Trophoblast cell (in vitro differentiated cells and primary cell): ENCODE measurements around the gene CD48.

Source experiments
- DNase-seq, 2 donors: peaks; one replicate each; pipeline ENCODE4 v3.0.0-alpha.2; 2016
- H2AFZ ChIP-seq: 2 replicates; pipeline ENCODE4 v1.6.1; 2013; ENCODE audit warnings: low read length, moderate library complexity, mild to moderate bottlenecking; ENCODE audit not compliant: insufficient read depth, poor library complexity
- H2AK5ac ChIP-seq: 2 replicates; pipeline ENCODE4 v1.6.1; 2013; ENCODE audit warnings: mild to moderate bottlenecking, low read length
- H2BK120ac ChIP-seq: 2 replicates; pipeline ENCODE4 v1.6.1; 2013; ENCODE audit warnings: low read length, mild to moderate bottlenecking, moderate library complexity; ENCODE audit not compliant: insufficient read depth, poor library complexity
- H2BK12ac ChIP-seq: 2 replicates; pipeline ENCODE4 v1.6.1; 2013; ENCODE audit warnings: mild to moderate bottlenecking, low read length, moderate library complexity
- H2BK5ac ChIP-seq: 2 replicates; pipeline ENCODE4 v1.6.1; 2013; ENCODE audit warnings: low read length, low read depth, moderate library complexity, mild to moderate bottlenecking; ENCODE audit not compliant: poor library complexity
- H3K14ac ChIP-seq: 2 replicates; pipeline ENCODE4 v1.6.1; 2013; ENCODE audit warnings: mild to moderate bottlenecking, low read length
- H3K18ac ChIP-seq: 2 replicates; pipeline ENCODE4 v1.6.1; 2013; ENCODE audit warnings: mild to moderate bottlenecking, low read length
- H3K23ac ChIP-seq: 2 replicates; pipeline ENCODE4 v1.6.1; 2013; ENCODE audit warnings: low read length
- H3K27ac ChIP-seq: 2 replicates; pipeline ENCODE4 v1.5.1; 2013; ENCODE audit warnings: low read depth, mild to moderate bottlenecking, inconsistent platforms, low read length, moderate library complexity
- H3K27me3 ChIP-seq: 2 replicates; pipeline ENCODE4 v1.6.1; 2013; ENCODE audit warnings: inconsistent platforms, mild to moderate bottlenecking, low read length, moderate library complexity; ENCODE audit not compliant: insufficient read depth
- H3K36me3 ChIP-seq, 2 experiments: 1 replicate in 1 of 2; 2 replicates in 1 of 2; pipeline ENCODE4 v1.6.1; 2013; ENCODE audit warnings: low read length in 2 of 2, mild to moderate bottlenecking in 2 of 2, moderate library complexity in 1 of 2; ENCODE audit not compliant: insufficient read depth in 2 of 2, control insufficient read depth in 1 of 2
- H3K4ac ChIP-seq: 2 replicates; pipeline ENCODE4 v1.6.1; 2013; ENCODE audit warnings: low read depth, mild to moderate bottlenecking, low read length, moderate library complexity
- H3K4me1 ChIP-seq, 2 experiments: 1 replicate in 1 of 2; 2 replicates in 1 of 2; pipeline ENCODE4 v1.6.1; 2013; ENCODE audit warnings: low read length in 2 of 2, mild to moderate bottlenecking in 2 of 2, moderate library complexity in 1 of 2; ENCODE audit not compliant: insufficient read depth in 2 of 2, control insufficient read depth in 1 of 2
- H3K4me2 ChIP-seq: 2 replicates; pipeline ENCODE4 v1.6.1; 2013; ENCODE audit warnings: inconsistent platforms, mild to moderate bottlenecking, low read length, moderate library complexity
- H3K4me3 ChIP-seq: 2 replicates; pipeline ENCODE4 v1.5.1; 2013; ENCODE audit warnings: mild to moderate bottlenecking, low read depth, low read length, inconsistent platforms
- H3K79me1 ChIP-seq: one replicate; pipeline ENCODE4 v1.6.1; 2013; ENCODE audit warnings: low read length
- H3K79me2 ChIP-seq: 2 replicates; pipeline ENCODE4 v1.6.1; 2013; ENCODE audit warnings: low read length, mild to moderate bottlenecking; ENCODE audit not compliant: control insufficient read depth, insufficient read depth, poor library complexity
- H3K9ac ChIP-seq: 2 replicates; pipeline ENCODE4 v1.6.1; 2013; ENCODE audit warnings: mild to moderate bottlenecking, low read length
- H3K9me3 ChIP-seq: 2 replicates; pipeline ENCODE4 v1.6.1; 2013; ENCODE audit warnings: low read depth, mild to moderate bottlenecking, control low read depth, inconsistent platforms, low read length; ENCODE audit not compliant: insufficient read depth
- H4K12ac ChIP-seq: 2 replicates; pipeline ENCODE4 v1.6.1; 2013; ENCODE audit warnings: low read depth, mild to moderate bottlenecking, low read length, moderate library complexity
- H4K8ac ChIP-seq: 2 replicates; pipeline ENCODE4 v1.6.1; 2013; ENCODE audit warnings: low read depth, mild to moderate bottlenecking, low read length, moderate library complexity
- H4K91ac ChIP-seq: one replicate; pipeline ENCODE4 v1.6.1; 2013; ENCODE audit warnings: low read depth, mild to moderate bottlenecking, low read length, moderate library complexity
- WGBS: extraction: QIAGEN DNeasy Blood & Tissue Kit; methylation state at CpG from one replicate; pipeline ENCODE4 v1.1.7; 2013; ENCODE audit warnings: missing lambda C conversion rate; ENCODE audit not compliant: insufficient read length, insufficient coverage; ENCODE audit errors: extremely low coverage; 5-methylcytosine and 5-hydroxymethylcytosine counted together

CD48 gene

GRCh38 chr1:160631983-160632625 is 79.5 kb downstream of the CD48 start:
- H3K4me2 ChIP-seq: no peak overlapping the region
- H3K9ac ChIP-seq: no peak overlapping the region

GRCh38 chr1:160630523-160631451 is 80.8 kb downstream of the CD48 start:
- Histone ChIP-seq H4K91ac (peak overlapping the region; percentile 61), H2BK12ac (no peak overlapping the region), H3K27ac (no peak overlapping the region), H3K18ac (no peak overlapping the region), H2BK5ac (peak overlapping the region; percentile 44), H3K14ac (no peak overlapping the region), H3K36me3 (no peaks in the 10 kb centered on the region), H3K4me3 (no peak overlapping the region), H3K9ac (no peak overlapping the region), H2AK5ac (no peak overlapping the region), H3K79me2 (no peaks in the 10 kb centered on the region), H4K8ac (no peak overlapping the region), H3K9me3 (peaks cover 2% of the 10 kb centered on the region), H3K23ac (no peak overlapping the region), H4K12ac (no peak overlapping the region), H3K79me1 (peaks cover 13% of the 10 kb centered on the region), H3K4ac (no peak overlapping the region), H2BK120ac (no peak overlapping the region), H3K4me2 (no peak overlapping the region), H3K27me3 (no peaks in the 10 kb centered on the region), H3K4me1 (peaks cover 12 to 21% of the 10 kb centered on the region in 2 experiments), H2AFZ (no peak overlapping the region)
- peak in 1 of 2 donors; percentile 47 for DNase-seq
- WGBS: no CpG with 5 or more reads among the region's 9 CpGs

More at GRCh38 chr1:160631983-160632625, 79.5 kb downstream of the CD48 start:
- H2BK5ac ChIP-seq: no peak overlapping the region
- H2BK12ac ChIP-seq: no peak overlapping the region
- H3K18ac ChIP-seq: no peak overlapping the region
- peaks cover 14 to 26% of the 10 kb centered on the region in 2 experiments for H3K4me1 ChIP-seq
- no peak overlapping the region for H3K23ac ChIP-seq
- H4K8ac ChIP-seq: no peak overlapping the region
- no peaks in the 10 kb centered on the region for H3K9me3 ChIP-seq
- WGBS: no CpG with 5 or more reads among the region's 6 CpGs
- H3K14ac ChIP-seq: no peak overlapping the region
- peak overlapping the region; percentile 32 for H4K91ac ChIP-seq
- H4K12ac ChIP-seq: no peak overlapping the region
- peaks cover 13% of the 10 kb centered on the region for H3K79me1 ChIP-seq
- H3K27ac ChIP-seq: no peak overlapping the region
- DNase-seq: no peak
- no peaks in the 10 kb centered on the region for H3K79me2 ChIP-seq
- H3K4me3 ChIP-seq: no peak overlapping the region
- H3K36me3 ChIP-seq: no peaks in the 10 kb centered on the region
- no peak overlapping the region for H2AK5ac ChIP-seq
- H3K4ac ChIP-seq: no peak overlapping the region
- H2BK120ac ChIP-seq: no peak overlapping the region
- H3K27me3 ChIP-seq: no peaks in the 10 kb centered on the region
- no peak overlapping the region for H2AFZ ChIP-seq

GRCh38 chr1:160629286-160630210 is 82.1 kb downstream of the CD48 start:
- Histone ChIP-seq H3K79me1 (peaks cover 11% of the 10 kb centered on the region), H4K12ac (no peak overlapping the region), H2BK120ac (no peak overlapping the region), H3K23ac (no peak overlapping the region), H2BK5ac (peak overlapping the region; percentile 67), H3K9ac (no peak overlapping the region), H2AK5ac (no peak overlapping the region), H3K4me3 (no peak overlapping the region), H3K79me2 (no peaks in the 10 kb centered on the region), H3K36me3 (no peaks in the 10 kb centered on the region), H3K14ac (peak overlapping the region; percentile 69), H2AFZ (no peak overlapping the region), H3K18ac (no peak overlapping the region), H3K4me2 (no peak overlapping the region), H3K9me3 (peaks cover 2% of the 10 kb centered on the region), H3K4ac (no peak overlapping the region), H3K4me1 (peaks cover 12 to 20% of the 10 kb centered on the region in 2 experiments), H4K8ac (no peak overlapping the region), H3K27me3 (no peaks in the 10 kb centered on the region), H4K91ac (peak overlapping the region; percentile 63), H2BK12ac (peak overlapping the region; percentile 29), H3K27ac (peak overlapping the region; percentile 31)
- no CpG with 5 or more reads among the region's 19 CpGs for WGBS
- DNase-seq: peak; percentile 71 to 89

- DNase-seq: peak in 1 of 2 donors; percentile 22
- H3K9me3 ChIP-seq: peaks cover 2% of the 10 kb centered on the region
- no CpG with 5 or more reads among the region's 8 CpGs for WGBS
Measured at GRCh38 chr1:160628799-160629263, 82.8 kb downstream of the CD48 start.

More at GRCh38 chr1:160628799-160629263, 82.8 kb downstream of the CD48 start:
- no peak overlapping the region for H3K4ac ChIP-seq
- H3K14ac ChIP-seq: peak overlapping the region; percentile 40
- H3K4me2 ChIP-seq: no peak overlapping the region
- no peak overlapping the region for H4K8ac ChIP-seq
- H2AK5ac ChIP-seq: no peak overlapping the region
- H3K27ac ChIP-seq: peak overlapping the region; percentile 42
- peaks cover 11% of the 10 kb centered on the region for H3K79me1 ChIP-seq
- H2AFZ ChIP-seq: no peak overlapping the region
- H3K18ac ChIP-seq: no peak overlapping the region
- no peak overlapping the region for H3K9ac ChIP-seq
- peak overlapping the region; percentile 56 for H2BK12ac ChIP-seq
- H3K27me3 ChIP-seq: no peaks in the 10 kb centered on the region
- no peaks in the 10 kb centered on the region for H3K36me3 ChIP-seq
- no peak overlapping the region for H2BK120ac ChIP-seq
- H4K91ac ChIP-seq: peak overlapping the region; percentile 26
- no peak overlapping the region for H4K12ac ChIP-seq
- H3K4me3 ChIP-seq: no peak overlapping the region
- H3K4me1 ChIP-seq: peaks cover 12 to 20% of the 10 kb centered on the region in 2 experiments
- no peaks in the 10 kb centered on the region for H3K79me2 ChIP-seq
- H3K23ac ChIP-seq: no peak overlapping the region
- peak overlapping the region; percentile 4 for H2BK5ac ChIP-seq
